K562 (cell line): ENCODE results near the gene PHYHD1. TPM values are rescaled to one million over a fixed set of nuclear protein-coding genes. Genes with fewer than 3 reads are reported as not detected.

Source experiments
- CEBPG ChIP-seq, 3 experiments: fragments of 200-800 bp in 1 of 3; sonication (Bioruptor generic) in 1 of 3; sonication (generic) in 1 of 3; formaldehyde crosslinking in 1 of 3; IDR thresholded peaks in 2 of 3; conservative IDR thresholded peaks in 1 of 3; 2 replicates each; pipeline versions ENCODE4 v1.6.1 to v1.8.0; 2016 to 2022; ENCODE audit warnings: missing compliant biosample characterization in 2 of 3, missing genetic modification characterization in 2 of 3, mild to moderate bottlenecking in 1 of 3, missing genetic modification reagents in 1 of 3
- CEBPZ ChIP-seq: fragments of 150-350 bp; IDR thresholded peaks from 2 replicates; pipeline ENCODE4 v1.6.1; 2014; ENCODE audit warnings: low read depth, mild to moderate bottlenecking, low read length, borderline replicate concordance
- CREBBP ChIP-seq: IDR thresholded peaks from one replicate; pipeline ENCODE4 v1.6.1; 2012; ENCODE audit warnings: low read depth, mild to moderate bottlenecking, control low read depth, inconsistent platforms, low read length
- EGR1 ChIP-seq: fragments of 450-650 bp; conservative IDR thresholded peaks from 2 replicates; pipeline ENCODE4 v1.6.1; 2017; ENCODE audit warnings: mild to moderate bottlenecking
- ESRRA ChIP-seq: fragments of 450-650 bp; IDR thresholded peaks from 2 replicates; pipeline ENCODE4 v1.6.1; 2014; ENCODE audit warnings: low read depth, mild to moderate bottlenecking, moderate library complexity, borderline replicate concordance
- GATA2 ChIP-seq: sonication (generic); formaldehyde crosslinking; IDR thresholded peaks from 2 replicates; pipeline ENCODE4 v1.4.0; 2020; ENCODE audit warnings: mild to moderate bottlenecking, missing genetic modification reagents
- GTF2B ChIP-seq: IDR thresholded peaks from 2 replicates; pipeline ENCODE4 v1.6.1; 2011; ENCODE audit not compliant: insufficient read length; ENCODE audit errors: extremely low read depth
- MYBL2 ChIP-seq, 2 experiments: fragments of 450-650 bp in 1 of 2; sonication (generic) in 1 of 2; formaldehyde crosslinking in 1 of 2; IDR thresholded peaks; 2 replicates each; pipeline versions ENCODE4 v1.6.1 to v1.8.1; 2017 to 2022; ENCODE audit warnings: borderline replicate concordance in 1 of 2, inconsistent platforms in 1 of 2, low read depth in 1 of 2, mild to moderate bottlenecking in 1 of 2, missing genetic modification reagents in 1 of 2, moderate library complexity in 1 of 2
- NCOR1 ChIP-seq: fragments of 450-650 bp; IDR thresholded peaks from 2 replicates; pipeline ENCODE4 v1.6.1; 2016; ENCODE audit warnings: mild to moderate bottlenecking, moderate library complexity
- NR2C1 ChIP-seq, 2 experiments: fragments of 450-650 bp; IDR thresholded peaks; 2 replicates each; pipeline ENCODE4 v1.6.1; 2017; ENCODE audit warnings: mild to moderate bottlenecking in 2 of 2, antibody characterized with exemption in 1 of 2, inconsistent platforms in 1 of 2, missing compliant biosample characterization in 1 of 2, missing genetic modification characterization in 1 of 2
- PHB2 ChIP-seq: fragments of 450-650 bp; IDR thresholded peaks from 2 replicates; pipeline ENCODE4 v1.6.1; 2017; ENCODE audit warnings: low read depth
- POLR2AphosphoS5 ChIP-seq: IDR thresholded peaks from 2 replicates; pipeline ENCODE4 v1.6.1; 2011; ENCODE audit warnings: mild to moderate bottlenecking, low read depth, low read length, moderate library complexity; ENCODE audit not compliant: control insufficient read depth, insufficient read depth
- SIX5 ChIP-seq, 2 experiments: IDR thresholded peaks; 2 replicates each; pipeline ENCODE4 v1.6.1; 2011; ENCODE audit warnings: low read length in 2 of 2, borderline replicate concordance in 1 of 2, low read depth in 1 of 2, mild to moderate bottlenecking in 1 of 2, moderate library complexity in 1 of 2; ENCODE audit not compliant: insufficient read depth in 1 of 2
- SPI1 ChIP-seq: IDR thresholded peaks from 2 replicates; pipeline ENCODE4 v1.6.1; 2011; ENCODE audit warnings: low read depth, low read length, control low read depth, borderline replicate concordance
- ZBTB43 ChIP-seq: sonication (generic); formaldehyde crosslinking; IDR thresholded peaks from 2 replicates; pipeline ENCODE4 v1.8.0; 2023; ENCODE audit warnings: mild to moderate bottlenecking, missing genetic modification reagents
- ZNF146 ChIP-seq: IDR thresholded peaks from one replicate; pipeline ENCODE4 v1.6.1; 2018; ENCODE audit warnings: missing compliant biosample characterization; ENCODE audit not compliant: unreplicated experiment
- ZNF24 ChIP-seq: fragments of 450-650 bp; IDR thresholded peaks from 2 replicates; pipeline ENCODE4 v1.6.1; 2016
- ZNF830 ChIP-seq: fragments of 250-450 bp; sonication (Bioruptor Pico); IDR thresholded peaks from 2 replicates; pipeline ENCODE4 v1.5.0; 2021; ENCODE audit warnings: mild to moderate bottlenecking
- polyA plus RNA-seq, 8 experiments: library from polyadenylated mRNA; depleted of rRNA in 4 of 8; stranded (reverse) in 5 of 8; unstranded in 3 of 8; fragments of >200 nt; fragmentation: Nextera tagmentation in 2 of 8; fragmentation: Illumina TruSeq in 1 of 8; extraction: Ambion mirVana in 2 of 8; extraction: Trizol in 1 of 8; gene quantifications; 2 replicates each; pipeline versions ENCODE4 v1.2.1 to v1.2.3, GENCODE V29; 2011 to 2014; ENCODE audit warnings: inconsistent platforms in 1 of 8, missing spikeins in 1 of 8
- total RNA-seq, 7 experiments: library from RNA; depleted of rRNA in 6 of 7; stranded (reverse); fragments of >200 nt in 6 of 7; fragmentation: Illumina TruSeq in 2 of 7; extraction: Trizol in 2 of 7; gene quantifications; 2 replicates each; pipeline versions ENCODE4 v1.2.1 to v1.2.3, GENCODE V29; 2011 to 2021; ENCODE audit warnings: low replicate concordance in 1 of 7

Gene PHYHD1
- total and polyA plus RNA-seq, 9 of the 15 experiments (the other 6 are each of a cell fraction or from before 2014, with no cell fraction given), result 0.36 to 1.3 (median 0.80) TPM

- TF ChIP-seq ZNF146 (CRISPR knock-in tag) (no peak), GTF2B (no peak), GATA2 (CRISPR knock-in tag) (no peak), CREBBP (no peak), CEBPG (CRISPR knock-in tag; IDR thresholded peaks at IDR 0.05) (peak; percentile 66; the same call in 1 of the 2 replicates), CEBPG (tag; conservative IDR thresholded peaks at IDR 0.05 in 1 of 2, IDR thresholded peaks at IDR 0.05 in 1 of 2) (peak in 1 of 2 experiments; percentile 47; a peak in 2 of 4 replicates), ZBTB43 (no peak), SIX5 (IDR thresholded peaks at IDR 0.05; ENCODE audit: borderline replicate concordance in 1 of 2, insufficient read depth in 1 of 2, low read depth in 1 of 2, low read length in 2 of 2) (no peak), ZNF830 (no peak), ESRRA (no peak), POLR2AphosphoS5 (no peak), SPI1 (no peak), EGR1 (peak; percentile 73), NR2C1 (IDR thresholded peaks at IDR 0.05) (0 out of 2 replicates have a peak, but pooled peaks have one; percentile 10), NR2C1 (tag; IDR thresholded peaks at IDR 0.05) (no peak), ZNF24 (no peak), PHB2 (no peak), CEBPZ (no peak), NCOR1 (peak; percentile 25; the same call in 1 of the 2 replicates), MYBL2 (IDR thresholded peaks at IDR 0.05; ENCODE audit: low read depth) (no peak), MYBL2 (CRISPR knock-in tag; IDR thresholded peaks at IDR 0.05; ENCODE audit: borderline replicate concordance) (no peak)
Observed at GRCh38 chr9:128913995-128914772, 6.6 kb upstream of the PHYHD1 start (continued).
